Measurements from ENCODE around the gene NUBP2. TPM values are rescaled to one million over a fixed set of nuclear protein-coding genes. Genes with fewer than 3 reads are reported as not detected.

Gene NUBP2
- total RNA-seq, 1 experiment from 2014 or later = 103 TPM

DNA sequence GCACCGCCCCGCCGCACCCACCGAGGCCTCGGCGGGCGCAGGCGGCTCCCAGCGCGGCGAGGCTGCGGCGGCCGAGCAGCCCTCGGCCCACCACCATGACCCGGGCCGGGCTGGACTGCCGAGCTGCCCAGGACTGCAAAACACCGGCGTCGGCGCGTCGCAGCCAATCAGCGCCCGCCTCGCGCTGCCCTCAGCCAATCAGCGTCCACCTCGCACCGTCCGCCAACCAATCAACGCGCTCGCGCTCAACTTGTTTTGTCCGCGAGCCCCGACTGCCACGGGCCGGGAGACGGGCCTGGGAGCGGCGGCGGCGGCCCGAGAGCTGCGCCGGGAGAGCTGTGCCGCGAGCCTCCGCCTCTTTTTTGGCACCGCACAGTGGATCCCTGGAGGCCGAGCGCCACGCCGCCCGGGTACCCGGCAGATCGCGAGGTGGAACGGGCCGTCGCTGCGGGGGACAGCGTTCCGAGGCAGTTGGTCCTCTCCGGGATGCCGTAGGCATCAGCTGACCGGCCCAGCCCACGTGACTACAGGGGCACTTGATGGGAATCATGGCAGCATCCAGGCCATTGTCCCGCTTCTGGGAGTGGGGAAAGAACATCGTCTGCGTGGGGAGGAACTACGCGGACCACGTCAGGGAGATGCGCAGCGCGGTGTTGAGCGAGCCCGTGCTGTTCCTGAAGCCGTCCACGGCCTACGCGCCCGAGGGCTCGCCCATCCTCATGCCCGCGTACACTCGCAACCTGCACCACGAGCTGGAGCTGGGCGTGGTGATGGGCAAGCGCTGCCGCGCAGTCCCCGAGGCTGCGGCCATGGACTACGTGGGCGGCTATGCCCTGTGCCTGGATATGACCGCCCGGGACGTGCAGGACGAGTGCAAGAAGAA lies 44.2 kb downstream of the NUBP2 start, which contains the start of the genes FAHD1 and HAGH:
Gene FAHD1, plus strand, starts transcription at position 516 of the 883 bp plus-strand sequence. Its CDS starts 33 bp downstream, at position 549.
Gene HAGH, minus strand, starts transcription at position 135 of the 883 bp plus-strand sequence. Its CDS starts 38 bp downstream, at position 97.
- Histone ChIP-seq H3K4me3 (replicated peaks in 1 of 2; ENCODE audit: low read depth in 1 of 2, low read length in 2 of 2) (peak within 1 kb of the TSS; percentile 90 to 98), H3K4me1 (ENCODE audit: control insufficient read depth in 1 of 2, insufficient read depth in 2 of 2, low read length in 2 of 2) (peaks cover 14 to 17% of the 10 kb centered on the region in 2 experiments), H3K27me3 (ENCODE audit: insufficient read depth, low read length) (no peaks in the 10 kb centered on the region), H4K20me1 (ENCODE audit: insufficient read depth) (peaks cover 5% of the 10 kb centered on the region; the same call in 1 of the 2 replicates), H3K36me3 (ENCODE audit: control insufficient read depth in 1 of 2, insufficient read depth in 2 of 2, low read length in 2 of 2) (0 out of 4 replicates have a peak, but pooled peaks cover 0 to 7% of the 10 kb centered on the region in 2 experiments), H3K27ac (ENCODE audit: low read depth, low read length) (peak within 1 kb of the TSS; percentile 80), H3K9ac (ENCODE audit: low read length) (peak within 1 kb of the TSS; percentile 69), H3K4me2 (ENCODE audit: low read length) (peak within 1 kb of the TSS; percentile 73), H2AFZ (ENCODE audit: low read depth, low read length, poor library complexity, severe bottlenecking) (no peak within 1 kb of the TSS), H3K9me2 (ENCODE audit: insufficient read depth) (no peaks in the 10 kb centered on the region), H3K79me2 (ENCODE audit: insufficient read depth, low read length) (peaks cover 33% of the 10 kb centered on the region), H3K9me3 (ENCODE audit: control insufficient read depth in 1 of 2, insufficient read depth in 1 of 2, low read depth in 1 of 2, low read length in 2 of 2) (no peaks in the 10 kb centered on the region)
- ChIA-PET POLR2A (interaction anchor here (1.0 to 1.6 kb wide), 3 partner anchors 15 to 138 kb away, joined by 3 to 6 read pairs (median 3); partner anchors contain the start of genes NUBP2, RPS2 and SPSB3), CTCF (interaction anchor here (1.2 to 1.7 kb wide), 2 partner anchors 14 to 54 kb away, joined by 3 to 4 read pairs; partner anchors contain the start of genes EME2 and MRPS34), RAD21 (ENCODE audit: low non-redundant PET in 1 of 2, low total read pairs in 2 of 2, uncharacterized antibody in 2 of 2, unreplicated experiment in 2 of 2) (no interaction called here)
- no TSS peak for BruUV-seq (replicated peaks)
- peak; percentile 89 for DNase-seq (ENCODE audit: low read depth, low spot score)
- intact Hi-C loops (cut with micrococcal nuclease) = loop anchor here (2.0 kb wide), 1 partner anchor 44 kb away; the partner anchor contains the start of genes NUBP2 and SPSB3
- peak; percentile 86 for ATAC-seq
- TF ChIP-seq POLR2AphosphoS5 (IDR thresholded peaks at IDR 0.05; ENCODE audit: low read depth, low read length) = peak; percentile 61
- peak; percentile 95 for TF ChIP-seq SP1 (IDR thresholded peaks at IDR 0.05; ENCODE audit: low read depth)
- TF ChIP-seq EZH2phosphoT487 (IDR thresholded peaks at IDR 0.05; ENCODE audit: borderline replicate concordance) = no peak
- peak; percentile 60; the same call in 1 of the 2 replicates for TF ChIP-seq EGR1 (IDR thresholded peaks at IDR 0.05; ENCODE audit: low read depth)
- TF ChIP-seq CBX3 (IDR thresholded peaks at IDR 0.05; ENCODE audit: low read depth) = peak; percentile 87; the same call in 1 of the 2 replicates
- peak; percentile 34 for TF ChIP-seq TCF7L2 (IDR thresholded peaks at IDR 0.05; ENCODE audit: borderline replicate concordance, extremely low read depth, insufficient read depth, insufficient read length)
- no peak for TF ChIP-seq CEBPB (IDR thresholded peaks at IDR 0.05; ENCODE audit: low read depth)
- TF ChIP-seq, protein P1, sequence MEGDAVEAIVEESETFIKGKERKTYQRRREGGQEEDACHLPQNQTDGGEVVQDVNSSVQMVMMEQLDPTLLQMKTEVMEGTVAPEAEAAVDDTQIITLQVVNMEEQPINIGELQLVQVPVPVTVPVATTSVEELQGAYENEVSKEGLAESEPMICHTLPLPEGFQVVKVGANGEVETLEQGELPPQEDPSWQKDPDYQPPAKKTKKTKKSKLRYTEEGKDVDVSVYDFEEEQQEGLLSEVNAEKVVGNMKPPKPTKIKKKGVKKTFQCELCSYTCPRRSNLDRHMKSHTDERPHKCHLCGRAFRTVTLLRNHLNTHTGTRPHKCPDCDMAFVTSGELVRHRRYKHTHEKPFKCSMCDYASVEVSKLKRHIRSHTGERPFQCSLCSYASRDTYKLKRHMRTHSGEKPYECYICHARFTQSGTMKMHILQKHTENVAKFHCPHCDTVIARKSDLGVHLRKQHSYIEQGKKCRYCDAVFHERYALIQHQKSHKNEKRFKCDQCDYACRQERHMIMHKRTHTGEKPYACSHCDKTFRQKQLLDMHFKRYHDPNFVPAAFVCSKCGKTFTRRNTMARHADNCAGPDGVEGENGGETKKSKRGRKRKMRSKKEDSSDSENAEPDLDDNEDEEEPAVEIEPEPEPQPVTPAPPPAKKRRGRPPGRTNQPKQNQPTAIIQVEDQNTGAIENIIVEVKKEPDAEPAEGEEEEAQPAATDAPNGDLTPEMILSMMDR (IDR thresholded peaks at IDR 0.05 in 2 of 3, conservative IDR thresholded peaks at IDR 0.05 in 1 of 3; ENCODE audit: borderline replicate concordance in 1 of 3, insufficient read depth in 1 of 3, low read depth in 2 of 3, low read length in 2 of 3) = no peak
- no peak for TF ChIP-seq RAD21 (IDR thresholded peaks at IDR 0.05; ENCODE audit: low read depth)
- TF ChIP-seq, protein P2, sequence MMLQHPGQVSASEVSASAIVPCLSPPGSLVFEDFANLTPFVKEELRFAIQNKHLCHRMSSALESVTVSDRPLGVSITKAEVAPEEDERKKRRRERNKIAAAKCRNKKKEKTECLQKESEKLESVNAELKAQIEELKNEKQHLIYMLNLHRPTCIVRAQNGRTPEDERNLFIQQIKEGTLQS (IDR thresholded peaks at IDR 0.05) = no peak
- TF ChIP-seq, protein P3, sequence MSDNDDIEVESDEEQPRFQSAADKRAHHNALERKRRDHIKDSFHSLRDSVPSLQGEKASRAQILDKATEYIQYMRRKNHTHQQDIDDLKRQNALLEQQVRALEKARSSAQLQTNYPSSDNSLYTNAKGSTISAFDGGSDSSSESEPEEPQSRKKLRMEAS (IDR thresholded peaks at IDR 0.05) = peak; percentile 97
- TF ChIP-seq JUND (IDR thresholded peaks at IDR 0.05) = no peak; the same call in 1 of the 2 replicates
- TF ChIP-seq ELF1 (IDR thresholded peaks at IDR 0.05; ENCODE audit: borderline replicate concordance, low read depth) = no peak; the same call in 1 of the 2 replicates
- TF ChIP-seq, protein P4, sequence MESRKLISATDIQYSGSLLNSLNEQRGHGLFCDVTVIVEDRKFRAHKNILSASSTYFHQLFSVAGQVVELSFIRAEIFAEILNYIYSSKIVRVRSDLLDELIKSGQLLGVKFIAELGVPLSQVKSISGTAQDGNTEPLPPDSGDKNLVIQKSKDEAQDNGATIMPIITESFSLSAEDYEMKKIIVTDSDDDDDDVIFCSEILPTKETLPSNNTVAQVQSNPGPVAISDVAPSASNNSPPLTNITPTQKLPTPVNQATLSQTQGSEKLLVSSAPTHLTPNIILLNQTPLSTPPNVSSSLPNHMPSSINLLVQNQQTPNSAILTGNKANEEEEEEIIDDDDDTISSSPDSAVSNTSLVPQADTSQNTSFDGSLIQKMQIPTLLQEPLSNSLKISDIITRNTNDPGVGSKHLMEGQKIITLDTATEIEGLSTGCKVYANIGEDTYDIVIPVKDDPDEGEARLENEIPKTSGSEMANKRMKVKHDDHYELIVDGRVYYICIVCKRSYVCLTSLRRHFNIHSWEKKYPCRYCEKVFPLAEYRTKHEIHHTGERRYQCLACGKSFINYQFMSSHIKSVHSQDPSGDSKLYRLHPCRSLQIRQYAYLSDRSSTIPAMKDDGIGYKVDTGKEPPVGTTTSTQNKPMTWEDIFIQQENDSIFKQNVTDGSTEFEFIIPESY (IDR thresholded peaks at IDR 0.05; ENCODE audit: extremely low read depth, insufficient replicate concordance, low read length) = peak; percentile 86
- no peak for TF ChIP-seq SRF (IDR thresholded peaks at IDR 0.05; ENCODE audit: low read depth)
- peak; percentile 24 for TF ChIP-seq POLR2A (IDR thresholded peaks at IDR 0.05; ENCODE audit: borderline replicate concordance, extremely low read depth, insufficient read depth, insufficient read length)
- TF ChIP-seq ZFX (IDR thresholded peaks at IDR 0.05) = peak; percentile 68; the same call in 1 of the 2 replicates
- TF ChIP-seq EZH2 (IDR thresholded peaks at IDR 0.05) = no peak
- no peak for TF ChIP-seq ZNF274 (IDR thresholded peaks at IDR 0.05; ENCODE audit: low read depth, low read length)
- peak; percentile 96 for TF ChIP-seq YY1 (IDR thresholded peaks at IDR 0.05; ENCODE audit: extremely low read depth, insufficient replicate concordance, low read depth, low read length)
- peak; percentile 99 for TF ChIP-seq SIN3A (IDR thresholded peaks at IDR 0.05; ENCODE audit: low read depth)
